Activated T-cell treated with anti-CD3 and anti-CD28 coated beads, Interleukin-2, amount 50 U/mL, for 4 hours (primary cell): ENCODE results near the gene POPDC3. TPM values are rescaled to one million over a fixed set of nuclear protein-coding genes. Genes with fewer than 3 reads are reported as not detected.

Experiments used
- ATAC-seq, 2 donors: fragments of 200-7000 bp; cut with Tn5 transposase; one replicate each; pipeline ENCODE4 v1.10.0; 2021
- DNase-seq: peaks from one replicate; pipeline ENCODE4 v3.0.0-alpha.2; 2020
- H3K27me3 Mint-ChIP-seq: one replicate; pipeline ENCODE4 v1.8.0; 2021; ENCODE audit warnings: low read depth, mixed read lengths
- H3K36me3 Mint-ChIP-seq: one replicate; pipeline ENCODE4 v1.8.0; 2022; ENCODE audit warnings: mixed read lengths; ENCODE audit not compliant: insufficient read depth
- H3K4me1 Mint-ChIP-seq: one replicate; pipeline ENCODE4 v1.8.0; 2021; ENCODE audit warnings: low read depth, mixed read lengths
- H3K4me3 Mint-ChIP-seq: one replicate; pipeline ENCODE4 v1.8.0; 2021; ENCODE audit warnings: mild to moderate bottlenecking, moderate library complexity, mixed read lengths
- H3K9me3 Mint-ChIP-seq: one replicate; pipeline ENCODE4 v1.8.0; 2021; ENCODE audit warnings: mixed read lengths
- total RNA-seq, 3 donors: library from RNA; stranded (reverse); gene quantifications; one replicate each; pipeline ENCODE4 v1.2.1, GENCODE V29; 2021

POPDC3 gene
- total RNA-seq, 3 donors from 2014 or later = not detected

- ATAC-seq (no peak), DNase-seq (no peak)
- Mint-ChIP-seq H3K4me1 (no peaks in the 10 kb centered on the region), H3K27me3 (peaks cover under 1% of the 10 kb centered on the region), H3K4me3 (no peak overlapping the region), H3K36me3 (no peaks in the 10 kb centered on the region), H3K9me3 (no peaks in the 10 kb centered on the region)
Measured at GRCh38 chr6:105209950-105210706, 30.3 kb upstream of the POPDC3 start.

- Mint-ChIP-seq H3K9me3 (no peaks in the 10 kb centered on the region), H3K4me3 (no peak overlapping the region), H3K36me3 (no peaks in the 10 kb centered on the region), H3K27me3 (no peaks in the 10 kb centered on the region), H3K4me1 (no peaks in the 10 kb centered on the region)
- no peak for ATAC-seq
- no peak for DNase-seq
Measured at GRCh38 chr6:105207524-105208269, 27.9 kb upstream of the POPDC3 start.

DNA sequence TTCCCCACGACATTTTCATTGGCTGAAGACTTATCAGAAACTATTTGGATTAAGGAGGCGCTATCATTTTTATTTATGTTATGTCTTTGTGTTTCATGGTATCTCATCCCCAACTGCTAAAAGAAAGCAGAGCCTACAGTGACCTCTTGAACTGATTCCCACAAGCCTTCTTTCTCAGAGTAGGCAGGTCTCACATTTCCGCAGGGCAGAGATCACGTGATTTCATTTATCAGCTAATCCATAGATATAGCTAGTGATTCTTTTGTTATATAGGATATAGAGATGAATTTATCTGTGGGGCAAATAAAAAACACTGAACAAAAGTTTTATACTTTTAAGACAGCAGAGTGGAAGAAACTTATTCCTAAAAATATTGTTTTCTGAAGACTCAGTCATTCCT lies 25.0 kb upstream of the POPDC3 start:
- Mint-ChIP-seq H3K4me1 (no peaks in the 10 kb centered on the region), H3K27me3 (no peaks in the 10 kb centered on the region), H3K36me3 (no peaks in the 10 kb centered on the region), H3K4me3 (no peak overlapping the region), H3K9me3 (no peaks in the 10 kb centered on the region)
- DNase-seq (no peak), ATAC-seq (no peak)

GRCh38 chr6:105204331-105204730 lies 24.5 kb upstream of the POPDC3 start:
- Mint-ChIP-seq H3K36me3 (no peaks in the 10 kb centered on the region), H3K27me3 (no peaks in the 10 kb centered on the region), H3K9me3 (no peaks in the 10 kb centered on the region), H3K4me3 (no peak overlapping the region), H3K4me1 (no peaks in the 10 kb centered on the region)
- ATAC-seq (no peak), DNase-seq (no peak)

DNA sequence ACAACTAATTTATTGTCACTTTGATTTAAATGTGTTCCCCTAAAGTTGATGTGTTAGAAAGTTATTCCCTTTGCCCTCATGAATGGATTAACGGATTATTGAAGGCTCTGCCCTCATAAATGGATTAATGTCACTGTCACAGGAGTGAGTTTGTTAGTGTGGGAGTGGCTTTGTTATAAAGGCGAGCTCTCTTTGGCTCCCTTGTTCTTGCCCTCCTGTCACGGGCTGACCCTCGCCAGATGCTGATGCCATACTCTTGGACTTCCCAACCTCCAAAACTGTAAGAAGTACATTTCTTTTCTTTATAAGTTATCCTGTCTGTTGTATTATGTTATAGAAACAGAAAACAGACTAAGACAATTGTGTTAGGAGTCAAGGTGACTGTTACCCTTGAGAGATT lies 22.7 kb upstream of the POPDC3 start:
- H3K36me3 Mint-ChIP-seq = no peaks in the 10 kb centered on the region
- no peaks in the 10 kb centered on the region for H3K4me1 Mint-ChIP-seq
- ATAC-seq (no peak), DNase-seq (no peak)
- peaks cover 1% of the 10 kb centered on the region for H3K27me3 Mint-ChIP-seq
- H3K9me3 Mint-ChIP-seq = no peaks in the 10 kb centered on the region
- H3K4me3 Mint-ChIP-seq = no peak overlapping the region

DNA sequence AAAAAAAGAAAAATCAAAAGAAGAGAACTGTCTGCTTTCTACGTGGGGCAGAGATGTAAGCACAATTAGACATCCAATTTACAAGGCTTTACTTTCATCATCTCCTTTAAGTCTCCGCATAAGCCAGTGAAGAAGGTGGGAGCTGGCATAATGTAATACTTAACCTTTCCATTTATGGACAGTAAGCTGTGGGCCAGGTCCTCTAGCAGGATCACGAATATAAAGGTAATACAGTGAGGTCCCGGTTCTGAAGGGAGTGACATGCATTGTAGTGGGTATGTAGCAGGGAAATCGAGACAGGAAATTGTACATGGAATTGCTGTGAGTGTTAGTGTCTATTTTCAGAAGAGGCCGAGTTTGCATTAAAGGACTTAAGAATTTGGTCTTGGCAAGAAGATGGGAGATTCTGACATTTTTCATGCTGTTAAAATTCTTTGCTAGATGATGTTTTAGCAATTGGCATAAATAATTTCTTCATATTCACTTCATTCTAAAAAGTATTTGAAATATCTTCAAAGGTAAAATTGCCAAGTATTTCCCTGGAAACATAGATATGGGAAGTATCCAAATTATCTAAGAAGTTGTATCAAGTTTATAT lies 20.4 kb upstream of the POPDC3 start:
- no peaks in the 10 kb centered on the region for H3K4me1 Mint-ChIP-seq
- DNase-seq = no peak
- ATAC-seq = no peak
- H3K27me3 Mint-ChIP-seq = peaks cover 6% of the 10 kb centered on the region
- H3K36me3 Mint-ChIP-seq = no peaks in the 10 kb centered on the region
- H3K4me3 Mint-ChIP-seq = no peak overlapping the region
- H3K9me3 Mint-ChIP-seq = no peaks in the 10 kb centered on the region

GRCh38 chr6:105199711-105200110 lies 19.9 kb upstream of the POPDC3 start:
- no peak for ATAC-seq
- no peaks in the 10 kb centered on the region for H3K36me3 Mint-ChIP-seq
- H3K9me3 Mint-ChIP-seq = no peaks in the 10 kb centered on the region
- peaks cover 10% of the 10 kb centered on the region for H3K27me3 Mint-ChIP-seq
- DNase-seq = no peak
- no peaks in the 10 kb centered on the region for H3K4me1 Mint-ChIP-seq
- H3K4me3 Mint-ChIP-seq = no peak overlapping the region

DNA sequence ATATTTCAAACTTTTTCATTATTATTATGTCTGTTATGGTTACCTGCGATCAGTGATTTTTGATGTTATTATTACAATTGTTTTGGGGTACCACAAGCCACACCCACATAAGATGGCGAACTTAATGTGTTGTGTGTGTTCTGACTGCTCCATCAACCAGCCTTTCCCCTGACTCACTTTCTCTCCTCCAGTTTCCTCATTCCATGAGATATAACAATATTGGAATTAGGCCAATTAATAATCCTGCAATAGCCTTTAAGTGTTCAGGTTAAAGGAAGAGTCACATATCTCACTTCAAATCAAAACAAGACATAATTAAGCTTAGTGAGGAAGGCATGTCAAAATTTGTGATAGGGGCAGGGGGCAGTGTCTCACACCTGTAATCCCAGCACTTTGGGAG lies 16.3 kb upstream of the POPDC3 start:
- no peak for ATAC-seq

GRCh38 chr6:105194591-105194990 lies 14.8 kb upstream of the POPDC3 start:
- no peak for ATAC-seq
- Mint-ChIP-seq H3K27me3 (peaks cover 14% of the 10 kb centered on the region), H3K36me3 (no peaks in the 10 kb centered on the region), H3K4me3 (no peak overlapping the region), H3K4me1 (no peaks in the 10 kb centered on the region), H3K9me3 (no peaks in the 10 kb centered on the region)
- no peak for DNase-seq

More for the DNA sequence above, 16.3 kb upstream of the POPDC3 start:
- H3K36me3 Mint-ChIP-seq = no peaks in the 10 kb centered on the region
- DNase-seq = no peak
- no peaks in the 10 kb centered on the region for H3K4me1 Mint-ChIP-seq
- H3K27me3 Mint-ChIP-seq = peaks cover 14% of the 10 kb centered on the region
- no peak overlapping the region for H3K4me3 Mint-ChIP-seq
- no peaks in the 10 kb centered on the region for H3K9me3 Mint-ChIP-seq

DNA sequence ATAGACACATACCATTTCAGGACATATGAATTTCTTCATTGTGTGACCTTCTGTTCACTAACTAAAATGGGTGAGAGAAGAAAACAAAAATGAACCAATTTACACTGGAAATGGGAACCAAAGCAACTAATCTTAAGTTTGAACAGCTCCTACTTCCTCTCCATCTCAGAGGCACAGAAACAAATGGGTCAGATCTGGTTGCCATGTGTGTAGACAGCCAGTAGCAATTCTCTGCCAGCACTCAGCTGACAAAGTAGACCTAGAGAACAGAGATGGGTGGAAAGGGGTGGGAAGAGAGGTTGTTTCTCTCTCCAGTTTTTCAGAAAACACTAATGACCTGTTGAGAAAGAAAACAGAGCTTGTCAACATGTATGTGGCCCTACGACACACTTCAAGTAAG lies 14.3 kb upstream of the POPDC3 start:
- Mint-ChIP-seq H3K4me1 (no peaks in the 10 kb centered on the region), H3K9me3 (no peaks in the 10 kb centered on the region), H3K36me3 (no peaks in the 10 kb centered on the region), H3K27me3 (peaks cover 14% of the 10 kb centered on the region), H3K4me3 (no peak overlapping the region)
- no peak for DNase-seq
- no peak for ATAC-seq

DNA sequence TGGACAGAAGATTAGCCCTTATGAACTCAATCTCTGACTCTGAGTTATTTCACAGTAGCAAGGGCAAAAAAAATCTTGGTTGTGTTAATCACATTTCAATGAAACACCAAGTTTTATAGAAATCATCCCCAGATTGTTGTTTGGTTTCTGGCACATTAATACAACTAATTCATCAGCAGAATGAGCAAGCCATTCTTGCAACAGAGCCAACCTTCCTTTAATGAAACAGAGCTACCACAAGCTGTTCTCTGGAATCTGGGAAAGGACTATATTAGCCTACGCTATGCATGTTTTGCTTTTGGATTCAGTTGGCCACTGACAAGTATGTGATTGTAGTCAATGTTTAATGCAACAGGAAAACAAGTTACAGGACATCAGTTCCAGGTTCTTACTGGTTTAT lies 13.8 kb upstream of the POPDC3 start:
- Mint-ChIP-seq H3K9me3 (no peaks in the 10 kb centered on the region), H3K36me3 (no peaks in the 10 kb centered on the region), H3K4me1 (no peaks in the 10 kb centered on the region), H3K27me3 (peaks cover 14% of the 10 kb centered on the region), H3K4me3 (no peak overlapping the region)
- DNase-seq (no peak), ATAC-seq (no peak)

GRCh38 chr6:105192707-105193465 lies 13.1 kb upstream of the POPDC3 start:
- Mint-ChIP-seq H3K4me3 (no peak overlapping the region), H3K9me3 (no peaks in the 10 kb centered on the region), H3K27me3 (peaks cover 14% of the 10 kb centered on the region), H3K36me3 (no peaks in the 10 kb centered on the region), H3K4me1 (no peaks in the 10 kb centered on the region)
- ATAC-seq (no peak), DNase-seq (no peak)

GRCh38 chr6:105191351-105191750 lies 11.5 kb upstream of the POPDC3 start:
- no peak overlapping the region for H3K4me3 Mint-ChIP-seq
- no peak for ATAC-seq
- H3K9me3 Mint-ChIP-seq = no peaks in the 10 kb centered on the region
- peaks cover 12% of the 10 kb centered on the region for H3K27me3 Mint-ChIP-seq
- DNase-seq = no peak
- H3K36me3 Mint-ChIP-seq = no peaks in the 10 kb centered on the region
- H3K4me1 Mint-ChIP-seq = no peaks in the 10 kb centered on the region

GRCh38 chr6:105189026-105189820 lies 9.4 kb upstream of the POPDC3 start:
- no peaks in the 10 kb centered on the region for H3K4me1 Mint-ChIP-seq
- no peak for DNase-seq
- no peaks in the 10 kb centered on the region for H3K9me3 Mint-ChIP-seq
- no peak for ATAC-seq
- no peak overlapping the region for H3K4me3 Mint-ChIP-seq
- no peaks in the 10 kb centered on the region for H3K36me3 Mint-ChIP-seq
- H3K27me3 Mint-ChIP-seq = peaks cover 2% of the 10 kb centered on the region
